Neural progenitor cell (in vitro differentiated cells): ENCODE results near the gene PDE7B. TPM values are rescaled to one million over a fixed set of nuclear protein-coding genes. Genes with fewer than 3 reads are reported as not detected.
"Not testable (repeated sequence)": the region's sequence is repeated elsewhere in the genome, so short reads cannot be mapped to it uniquely, and the experiment has no call there.

ENCODE experiments used
- DNase-seq: peaks from one replicate; pipeline ENCODE4 v3.0.0-alpha.2; 2016; ENCODE audit warnings: low spot score
- H2AFZ ChIP-seq: fragments of 200-600 bp; sonication (generic); replicated peaks from 2 replicates; pipeline ENCODE4 v1.6.1; 2016; ENCODE audit warnings: antibody characterized with exemption
- H3F3A ChIP-seq: fragments of 200-600 bp; sonication (generic); 2 replicates; pipeline ENCODE4 v1.6.1; 2016; ENCODE audit warnings: antibody characterized with exemption, low read depth
- H3K27ac ChIP-seq: fragments of 200-600 bp; sonication (generic); 2 replicates; pipeline ENCODE4 v1.5.1; 2016; ENCODE audit warnings: mild to moderate bottlenecking
- H3K27me3 ChIP-seq: fragments of 200-600 bp; sonication (generic); 2 replicates; pipeline ENCODE4 v1.6.1; 2016; ENCODE audit warnings: mild to moderate bottlenecking, moderate library complexity
- H3K36me3 ChIP-seq: fragments of 200-600 bp; sonication (generic); 2 replicates; pipeline ENCODE4 v1.5.1; 2016
- H3K4me1 ChIP-seq: fragments of 200-600 bp; sonication (generic); 2 replicates; pipeline ENCODE4 v1.6.1; 2016; ENCODE audit warnings: mixed run types
- H3K4me2 ChIP-seq: fragments of 200-600 bp; sonication (generic); 2 replicates; pipeline ENCODE4 v1.6.1; 2016
- H3K4me3 ChIP-seq: fragments of 200-600 bp; sonication (generic); 2 replicates; pipeline ENCODE4 v1.5.1; 2016
- H3K79me2 ChIP-seq: fragments of 200-600 bp; sonication (generic); 2 replicates; pipeline ENCODE4 v1.6.1; 2016; ENCODE audit warnings: low read depth
- H3K9ac ChIP-seq: fragments of 200-600 bp; sonication (generic); 2 replicates; pipeline ENCODE4 v1.6.1; 2016
- H3K9me3 ChIP-seq: fragments of 200-600 bp; sonication (generic); 2 replicates; pipeline ENCODE4 v1.5.1; 2016; ENCODE audit warnings: low read depth
- H4K20me1 ChIP-seq: fragments of 200-600 bp; sonication (generic); 2 replicates; pipeline ENCODE4 v1.6.1; 2016; ENCODE audit warnings: low read depth
- H3K27ac Mint-ChIP-seq: 3 replicates; pipeline ENCODE4 v1.8.0; 2021; ENCODE audit warnings: mixed read lengths
- H3K27me3 Mint-ChIP-seq: 2 replicates; pipeline ENCODE4 v1.8.0; 2022; ENCODE audit warnings: low read depth, mild to moderate bottlenecking, inconsistent platforms, moderate library complexity, mixed read lengths; ENCODE audit not compliant: insufficient read depth
- H3K36me3 Mint-ChIP-seq: 3 replicates; pipeline ENCODE4 v1.8.0; 2021; ENCODE audit warnings: mixed read lengths
- H3K4me1 Mint-ChIP-seq: 3 replicates; pipeline ENCODE4 v1.8.0; 2021; ENCODE audit warnings: mixed read lengths
- H3K4me3 Mint-ChIP-seq: 3 replicates; pipeline ENCODE4 v1.8.0; 2021; ENCODE audit warnings: mild to moderate bottlenecking, moderate library complexity, mixed read lengths
- H3K9me3 Mint-ChIP-seq: 3 replicates; pipeline ENCODE4 v1.8.0; 2020; ENCODE audit warnings: mixed read lengths
- CTCF ChIP-seq: fragments of 200-600 bp; sonication (generic); IDR thresholded peaks from 2 replicates; pipeline ENCODE4 v1.5.1; 2017; ENCODE audit warnings: antibody characterized with exemption, mild to moderate bottlenecking
- EZH2 ChIP-seq: fragments of 200-600 bp; sonication (generic); IDR thresholded peaks from 2 replicates; pipeline ENCODE4 v1.6.1; 2017; ENCODE audit warnings: antibody characterized with exemption, mild to moderate bottlenecking, moderate library complexity
- EZH2phosphoT487 ChIP-seq: fragments of 200-600 bp; sonication (generic); IDR thresholded peaks from 2 replicates; pipeline ENCODE4 v1.6.1; 2017; ENCODE audit warnings: antibody characterized with exemption
- total RNA-seq: library from RNA; depleted of rRNA; stranded (reverse); fragments of >200 nt; gene quantifications from 2 replicates; pipeline ENCODE4 v1.2.3, GENCODE V29; 2015; ENCODE audit warnings: low replicate concordance

Gene PDE7B
- total RNA-seq, 1 donor from 2014 or later: 0.04 TPM

- Histone ChIP-seq H3K4me2 (no peak overlapping the region), H4K20me1 (no peaks in the 10 kb centered on the region), H3K27me3 (no peaks in the 10 kb centered on the region), H3K79me2 (no peaks in the 10 kb centered on the region), H3K9ac (no peak overlapping the region), H3K27ac (no peak overlapping the region), H3K4me3 (no peak overlapping the region), H3K4me1 (peaks cover 11% of the 10 kb centered on the region), H3K9me3 (no peaks in the 10 kb centered on the region), H3K36me3 (no peaks in the 10 kb centered on the region), H2AFZ (no peak overlapping the region), H3F3A (no peaks in the 10 kb centered on the region)
- Mint-ChIP-seq H3K27me3 (no peaks in the 10 kb centered on the region), H3K9me3 (no peaks in the 10 kb centered on the region), H3K4me1 (peaks cover 17% of the 10 kb centered on the region), H3K4me3 (no peak overlapping the region), H3K36me3 (no peaks in the 10 kb centered on the region), H3K27ac (no peak overlapping the region)
- DNase-seq: no peak
- no peak for TF ChIP-seq EZH2phosphoT487
- TF ChIP-seq EZH2: no peak
- no peak for TF ChIP-seq CTCF
Observed at GRCh38 chr6:135854799-135855198, 3.3 kb downstream of the PDE7B start.

- no peak overlapping the region for H3K4me3 ChIP-seq
- H3K27me3 Mint-ChIP-seq: no peaks in the 10 kb centered on the region
- H3K36me3 Mint-ChIP-seq: no peaks in the 10 kb centered on the region
- H4K20me1 ChIP-seq: no peaks in the 10 kb centered on the region
- TF ChIP-seq EZH2phosphoT487 (no peak), EZH2 (no peak), CTCF (no peak)
- no peaks in the 10 kb centered on the region for H3K4me1 Mint-ChIP-seq
- H3K4me1 ChIP-seq: peaks cover 2% of the 10 kb centered on the region
- DNase-seq: no peak
- H3K27me3 ChIP-seq: no peaks in the 10 kb centered on the region
- no peaks in the 10 kb centered on the region for H3K9me3 Mint-ChIP-seq
- H3K27ac Mint-ChIP-seq: no peak overlapping the region
- no peak overlapping the region for H3K4me2 ChIP-seq
- H3K4me3 Mint-ChIP-seq: no peak overlapping the region
- no peaks in the 10 kb centered on the region for H3F3A ChIP-seq
- H3K79me2 ChIP-seq: no peaks in the 10 kb centered on the region
- no peak overlapping the region for H3K27ac ChIP-seq
- H2AFZ ChIP-seq: no peak overlapping the region
- no peak overlapping the region for H3K9ac ChIP-seq
- no peaks in the 10 kb centered on the region for H3K36me3 ChIP-seq
- H3K9me3 ChIP-seq: no peaks in the 10 kb centered on the region
Observed at GRCh38 chr6:135858931-135859330, 7.4 kb downstream of the PDE7B start.

GRCh38 chr6:135860361-135860760 lies 8.9 kb downstream of the PDE7B start:
- Histone ChIP-seq H3K27ac (no peak overlapping the region), H3K36me3 (no peaks in the 10 kb centered on the region), H3F3A (no peaks in the 10 kb centered on the region), H3K9ac (no peak overlapping the region), H3K27me3 (no peaks in the 10 kb centered on the region), H3K4me3 (no peak overlapping the region), H3K79me2 (no peaks in the 10 kb centered on the region), H3K9me3 (no peaks in the 10 kb centered on the region), H2AFZ (no peak overlapping the region), H3K4me2 (no peak overlapping the region), H4K20me1 (no peaks in the 10 kb centered on the region), H3K4me1 (no peaks in the 10 kb centered on the region)
- DNase-seq: no peak
- TF ChIP-seq CTCF (no peak), EZH2 (no peak), EZH2phosphoT487 (no peak)
- Mint-ChIP-seq H3K9me3 (no peaks in the 10 kb centered on the region), H3K27ac (no peak overlapping the region), H3K27me3 (no peaks in the 10 kb centered on the region), H3K4me1 (no peaks in the 10 kb centered on the region), H3K4me3 (no peak overlapping the region), H3K36me3 (no peaks in the 10 kb centered on the region)

- Histone ChIP-seq H3K4me1 (no peaks in the 10 kb centered on the region), H3K9me3 (no peaks in the 10 kb centered on the region), H3K27ac (no peak overlapping the region), H3K9ac (no peak overlapping the region), H3K4me3 (no peak overlapping the region), H3K36me3 (no peaks in the 10 kb centered on the region), H4K20me1 (no peaks in the 10 kb centered on the region), H2AFZ (no peak overlapping the region), H3K4me2 (no peak overlapping the region), H3K79me2 (no peaks in the 10 kb centered on the region), H3F3A (no peaks in the 10 kb centered on the region), H3K27me3 (no peaks in the 10 kb centered on the region)
- no peak for TF ChIP-seq CTCF
- no peak for TF ChIP-seq EZH2
- TF ChIP-seq EZH2phosphoT487: no peak
- Mint-ChIP-seq H3K4me1 (no peaks in the 10 kb centered on the region), H3K4me3 (no peak overlapping the region), H3K27ac (no peak overlapping the region), H3K9me3 (no peaks in the 10 kb centered on the region), H3K36me3 (no peaks in the 10 kb centered on the region), H3K27me3 (no peaks in the 10 kb centered on the region)
- DNase-seq: no peak
Observed at GRCh38 chr6:135861189-135861588, 9.7 kb downstream of the PDE7B start.

GRCh38 chr6:135864929-135865328 lies 13.4 kb downstream of the PDE7B start:
- H3K4me2 ChIP-seq, H3K4me1 ChIP-seq, H3K9ac ChIP-seq, H3K4me3 Mint-ChIP-seq, DNase-seq, H3F3A ChIP-seq, H3K27me3 ChIP-seq, H3K27me3 Mint-ChIP-seq, H3K4me3 ChIP-seq, H3K36me3 ChIP-seq, H3K27ac Mint-ChIP-seq, H3K4me1 Mint-ChIP-seq, H3K9me3 Mint-ChIP-seq, H3K79me2 ChIP-seq, H3K27ac ChIP-seq, H3K36me3 Mint-ChIP-seq, H4K20me1 ChIP-seq, H2AFZ ChIP-seq, H3K9me3 ChIP-seq: not testable (repeated sequence)
